HepG2 (cell line): Measurements from ENCODE around the gene LIM2. TPM values are rescaled to one million over a fixed set of nuclear protein-coding genes. Genes with fewer than 3 reads are reported as not detected.

ENCODE experiments used
- BRD4 ChIP-seq: sonication (generic); formaldehyde crosslinking; IDR thresholded peaks from 2 replicates; pipeline ENCODE4 v1.4.0; 2020; ENCODE audit warnings: missing genetic modification reagents
- FOXP4 ChIP-seq: sonication (generic); formaldehyde crosslinking; IDR thresholded peaks from 2 replicates; pipeline ENCODE4 v1.4.0; 2020; ENCODE audit warnings: missing genetic modification reagents
- FUBP1 ChIP-seq: sonication (generic); formaldehyde crosslinking; IDR thresholded peaks from 2 replicates; pipeline ENCODE4 v1.5.1; 2020; ENCODE audit warnings: missing genetic modification reagents, mild to moderate bottlenecking, borderline replicate concordance
- GRHL1 ChIP-seq: sonication (generic); formaldehyde crosslinking; conservative IDR thresholded peaks from 2 replicates; pipeline ENCODE4 v1.8.0; 2022; ENCODE audit warnings: missing genetic modification reagents
- HNRNPK ChIP-seq: fragments of 200-400 bp; formaldehyde crosslinking; IDR thresholded peaks from 2 replicates; pipeline ENCODE4 v1.6.1; 2018; ENCODE audit warnings: low read length, low read depth, moderate library complexity, mild to moderate bottlenecking; ENCODE audit not compliant: poor library complexity, severe bottlenecking
- KLF16 ChIP-seq, 2 experiments: sonication (generic) in 1 of 2; formaldehyde crosslinking in 1 of 2; IDR thresholded peaks; 2 replicates each; pipeline versions ENCODE4 v1.6.1 to v1.8.0; 2016 to 2023; ENCODE audit warnings: missing genetic modification reagents in 2 of 2, missing compliant biosample characterization in 1 of 2
- MAX ChIP-seq: IDR thresholded peaks from 2 replicates; pipeline ENCODE4 v1.6.1; 2012; ENCODE audit warnings: inconsistent platforms
- MTF2 ChIP-seq: sonication (generic); formaldehyde crosslinking; IDR thresholded peaks from 2 replicates; pipeline ENCODE4 v1.5.0; 2020; ENCODE audit warnings: missing genetic modification reagents, borderline replicate concordance
- NKX3-1 ChIP-seq: sonication (generic); formaldehyde crosslinking; IDR thresholded peaks from 2 replicates; pipeline ENCODE4 v1.5.0; 2020; ENCODE audit warnings: missing genetic modification reagents
- PAXIP1 ChIP-seq: sonication (generic); formaldehyde crosslinking; conservative IDR thresholded peaks from 2 replicates; pipeline ENCODE4 v1.4.0; 2020; ENCODE audit warnings: mild to moderate bottlenecking, missing genetic modification reagents, moderate library complexity
- YY1 ChIP-seq: IDR thresholded peaks from 2 replicates; pipeline ENCODE4 v1.6.1; 2011; ENCODE audit warnings: low read length, low read depth, moderate library complexity, mild to moderate bottlenecking; ENCODE audit not compliant: insufficient read depth, insufficient replicate concordance
- ZFP36L1 ChIP-seq: sonication (generic); formaldehyde crosslinking; IDR thresholded peaks from 2 replicates; pipeline ENCODE4 v1.8.0; 2022; ENCODE audit warnings: mild to moderate bottlenecking, missing genetic modification reagents, moderate library complexity
- ZNF780A ChIP-seq: sonication (generic); formaldehyde crosslinking; IDR thresholded peaks from 2 replicates; pipeline ENCODE4 v1.8.0; 2022; ENCODE audit warnings: mild to moderate bottlenecking, missing genetic modification reagents, moderate library complexity
- ZNF841 ChIP-seq: sonication (generic); formaldehyde crosslinking; IDR thresholded peaks from 2 replicates; pipeline ENCODE4 v1.8.1; 2023; ENCODE audit warnings: missing genetic modification reagents, borderline replicate concordance
- ZSCAN5A ChIP-seq: sonication (generic); formaldehyde crosslinking; IDR thresholded peaks from 2 replicates; pipeline ENCODE4 v1.8.0; 2022; ENCODE audit warnings: mild to moderate bottlenecking, missing genetic modification reagents, borderline replicate concordance
- ZZZ3 ChIP-seq: sonication (generic); formaldehyde crosslinking; IDR thresholded peaks from 2 replicates; pipeline ENCODE4 v1.4.0; 2020; ENCODE audit warnings: missing genetic modification reagents, mild to moderate bottlenecking, borderline replicate concordance
- polyA plus RNA-seq, 8 experiments: library from polyadenylated mRNA; depleted of rRNA in 3 of 8; stranded (reverse) in 7 of 8; unstranded in 1 of 8; fragments of >200 nt; fragmentation: Illumina TruSeq in 4 of 8; extraction: Trizol in 4 of 8; gene quantifications; 2 replicates each; pipeline versions ENCODE4 v1.2.1 to v1.2.3, GENCODE V29; 2011 to 2016; ENCODE audit warnings: low read depth in 4 of 8, missing spikeins in 1 of 8, mixed read lengths in 1 of 8; ENCODE audit not compliant: insufficient read depth in 1 of 8
- total RNA-seq, 5 experiments: library from RNA; depleted of rRNA; stranded (reverse); fragments of >200 nt; fragmentation: Illumina TruSeq; extraction: Trizol; gene quantifications; 2 replicates each; pipeline ENCODE4 v1.2.3, GENCODE V29; 2016; ENCODE audit warnings: low read depth in 1 of 5

LIM2 gene
- total and polyA plus RNA-seq, 2 of the 13 experiments (the other 11 are each of a cell fraction or from before 2014, with no cell fraction given), result 1.3 TPM; not detected in 1

GRCh38 chr19:51394050-51394836 lies 6.5 kb upstream of the LIM2 start (continued):
- TF ChIP-seq PAXIP1 (CRISPR knock-in tag), result 0 out of 2 replicates have a peak, but pooled peaks have one; percentile 27
- TF ChIP-seq NKX3-1 (CRISPR knock-in tag), result no peak
- no peak for TF ChIP-seq GRHL1 (CRISPR knock-in tag)
- TF ChIP-seq ZFP36L1 (CRISPR knock-in tag), result 0 out of 2 replicates have a peak, but pooled peaks have one; percentile 87
- TF ChIP-seq ZZZ3 (CRISPR knock-in tag), result no peak
- peak; percentile 97 for TF ChIP-seq MAX
- TF ChIP-seq FOXP4, result no peak; the same call in 1 of the 2 replicates
- no peak for TF ChIP-seq BRD4
- TF ChIP-seq ZSCAN5A (CRISPR knock-in tag), result no peak
- no peak for TF ChIP-seq MTF2 (CRISPR knock-in tag)
- peak; percentile 5 for TF ChIP-seq YY1
- peak; percentile 71; the same call in 1 of the 2 replicates for TF ChIP-seq ZNF780A (CRISPR knock-in tag)
- TF ChIP-seq KLF16 (CRISPR knock-in tag; IDR thresholded peaks at IDR 0.05), result peak in 1 of 2 experiments; percentile 67; a peak in 1 of 4 replicates
- peak; percentile 94 for TF ChIP-seq ZNF841 (CRISPR knock-in tag)
- no peak for TF ChIP-seq HNRNPK
- no peak for TF ChIP-seq FUBP1 (CRISPR knock-in tag)
